H9 (cell line): ENCODE measurements around the gene IP6K3. TPM values are rescaled to one million over a fixed set of nuclear protein-coding genes. Genes with fewer than 3 reads are reported as not detected.

Experiments used
- DNase-seq: peaks from one replicate; pipeline ENCODE4 v3.0.0-alpha.2; 2017
- H2AFZ ChIP-seq: one replicate; pipeline ENCODE4 v1.6.1; 2013; ENCODE audit warnings: mild to moderate bottlenecking, low read length, control low read depth, moderate library complexity
- H2AK5ac ChIP-seq: 2 replicates; pipeline ENCODE4 v1.6.1; 2013; ENCODE audit warnings: low read length, control low read depth, mixed read lengths; ENCODE audit not compliant: insufficient read length
- H2BK120ac ChIP-seq: one replicate; pipeline ENCODE4 v1.6.1; 2013; ENCODE audit warnings: low read depth, mild to moderate bottlenecking, low read length, control low read depth, inconsistent platforms; ENCODE audit not compliant: poor library complexity, severe bottlenecking
- H2BK12ac ChIP-seq: 2 replicates; pipeline ENCODE4 v1.6.1; 2013; ENCODE audit warnings: low read length, control low read depth, mixed read lengths, low read depth; ENCODE audit not compliant: insufficient read length
- H2BK15ac ChIP-seq: 2 replicates; pipeline ENCODE4 v1.6.1; 2013; ENCODE audit warnings: low read depth, low read length, control low read depth
- H2BK20ac ChIP-seq: one replicate; pipeline ENCODE4 v1.6.1; 2013; ENCODE audit warnings: low read depth, mild to moderate bottlenecking, low read length, control low read depth, inconsistent platforms; ENCODE audit not compliant: poor library complexity, severe bottlenecking
- H2BK5ac ChIP-seq: 2 replicates; pipeline ENCODE4 v1.6.1; 2013; ENCODE audit warnings: low read length, control low read depth, mixed read lengths; ENCODE audit not compliant: insufficient read length
- H3K14ac ChIP-seq: 2 replicates; pipeline ENCODE4 v1.6.1; 2013; ENCODE audit warnings: low read length, control low read depth; ENCODE audit not compliant: insufficient read depth
- H3K18ac ChIP-seq: 2 replicates; pipeline ENCODE4 v1.6.1; 2013; ENCODE audit warnings: low read depth, mild to moderate bottlenecking, mixed read lengths, low read length, control low read depth; ENCODE audit not compliant: insufficient read length
- H3K23ac ChIP-seq: 2 replicates; pipeline ENCODE4 v1.6.1; 2013; ENCODE audit warnings: low read length, control low read depth, mixed read lengths, low read depth; ENCODE audit not compliant: insufficient read length
- H3K23me2 ChIP-seq: 2 replicates; pipeline ENCODE4 v1.6.1; 2013; ENCODE audit warnings: low read depth, mild to moderate bottlenecking, mixed read lengths, low read length, control low read depth; ENCODE audit not compliant: insufficient read length, poor library complexity, severe bottlenecking
- H3K27ac ChIP-seq: 2 replicates; pipeline ENCODE4 v1.5.1; 2013; ENCODE audit warnings: low read length, control low read depth, mixed read lengths, low read depth; ENCODE audit not compliant: insufficient read length
- H3K27me3 ChIP-seq: 2 replicates; pipeline ENCODE4 v1.6.1; 2013; ENCODE audit warnings: low read length, control low read depth, inconsistent platforms; ENCODE audit not compliant: insufficient read depth
- H3K4ac ChIP-seq: 2 replicates; pipeline ENCODE4 v1.6.1; 2013; ENCODE audit warnings: low read depth, mild to moderate bottlenecking, control low read depth, inconsistent platforms, low read length, moderate library complexity
- H3K4me1 ChIP-seq: 2 replicates; pipeline ENCODE4 v1.6.1; 2013; ENCODE audit warnings: low read length, control low read depth, inconsistent platforms; ENCODE audit not compliant: insufficient read depth
- H3K4me2 ChIP-seq: 2 replicates; pipeline ENCODE4 v1.6.1; 2013; ENCODE audit warnings: low read length, control low read depth, mixed read lengths; ENCODE audit not compliant: insufficient read length, insufficient read depth
- H3K56ac ChIP-seq: 2 replicates; pipeline ENCODE4 v1.6.1; 2013; ENCODE audit warnings: low read depth, mild to moderate bottlenecking, mixed read lengths, low read length, control low read depth; ENCODE audit not compliant: insufficient read length
- H3K79me1 ChIP-seq: 2 replicates; pipeline ENCODE4 v1.6.1; 2013; ENCODE audit warnings: low read depth, mild to moderate bottlenecking, moderate library complexity, low read length, control low read depth, inconsistent platforms; ENCODE audit not compliant: insufficient read depth, poor library complexity, severe bottlenecking
- H3K79me2 ChIP-seq: 2 replicates; pipeline ENCODE4 v1.6.1; 2013; ENCODE audit warnings: low read length, control low read depth, inconsistent platforms; ENCODE audit not compliant: insufficient read depth
- H3K9ac ChIP-seq: 2 replicates; pipeline ENCODE4 v1.6.1; 2013; ENCODE audit warnings: low read length, control low read depth, mixed read lengths; ENCODE audit not compliant: insufficient read length; ENCODE audit errors: extremely low read depth
- H3K9me3 ChIP-seq: one replicate; pipeline ENCODE4 v1.6.1; 2013; ENCODE audit warnings: low read depth, low read length, inconsistent platforms; ENCODE audit not compliant: control insufficient read depth
- H3T11ph ChIP-seq: one replicate; pipeline ENCODE4 v1.6.1; 2013; ENCODE audit warnings: mild to moderate bottlenecking, low read length, control low read depth, inconsistent platforms
- H4K20me1 ChIP-seq: one replicate; pipeline ENCODE4 v1.6.1; 2013; ENCODE audit not compliant: control insufficient read depth, insufficient read length, insufficient read depth
- H4K5ac ChIP-seq: 2 replicates; pipeline ENCODE4 v1.6.1; 2013; ENCODE audit warnings: low read depth, mild to moderate bottlenecking, mixed read lengths, low read length, control low read depth; ENCODE audit not compliant: insufficient read length
- H4K8ac ChIP-seq: replicated peaks from 2 replicates; pipeline ENCODE4 v1.6.1; 2013; ENCODE audit warnings: low read length, control low read depth, mixed read lengths, low read depth; ENCODE audit not compliant: insufficient read length
- H4K91ac ChIP-seq: 2 replicates; pipeline ENCODE4 v1.6.1; 2013; ENCODE audit warnings: low read depth, mild to moderate bottlenecking, moderate library complexity, mixed read lengths, low read length, control low read depth; ENCODE audit not compliant: insufficient read length
- H3K27ac Mint-ChIP-seq, 3 experiments: 2 replicates in 2 of 3; 3 replicates in 1 of 3; pipeline ENCODE4 v1.8.0; 2020 to 2021; ENCODE audit warnings: mixed read lengths in 3 of 3, mild to moderate bottlenecking in 1 of 3, moderate library complexity in 1 of 3
- H3K27me3 Mint-ChIP-seq: 2 replicates; pipeline ENCODE4 v1.8.0; 2021; ENCODE audit warnings: low read depth, mild to moderate bottlenecking, moderate library complexity, mixed read lengths
- H3K36me3 Mint-ChIP-seq, 3 experiments: 2 replicates in 2 of 3; 3 replicates in 1 of 3; pipeline ENCODE4 v1.8.0; 2020 to 2021; ENCODE audit warnings: low read depth in 3 of 3, mixed read lengths in 3 of 3; ENCODE audit not compliant: insufficient read depth in 1 of 3
- H3K4me1 Mint-ChIP-seq, 2 experiments: 2 replicates each; pipeline ENCODE4 v1.8.0; 2020; ENCODE audit warnings: mixed read lengths in 2 of 2
- H3K4me3 Mint-ChIP-seq, 2 experiments: 2 replicates in 1 of 2; 3 replicates in 1 of 2; pipeline ENCODE4 v1.8.0; 2020 to 2021; ENCODE audit warnings: mild to moderate bottlenecking in 2 of 2, mixed read lengths in 2 of 2, moderate library complexity in 1 of 2
- H3K9me3 Mint-ChIP-seq, 2 experiments: 2 replicates in 1 of 2; 3 replicates in 1 of 2; pipeline ENCODE4 v1.8.0; 2020; ENCODE audit warnings: mild to moderate bottlenecking in 2 of 2, mixed read lengths in 2 of 2, moderate library complexity in 1 of 2
- CTCF ChIP-seq: fragments of 200-600 bp; sonication (generic); conservative IDR thresholded peaks from 3 replicates; pipeline ENCODE4 v1.8.0; 2021; ENCODE audit warnings: antibody characterized with exemption, mild to moderate bottlenecking
- WGBS: extraction: QIAGEN DNeasy Blood & Tissue Kit; methylation state at CpG from one replicate; pipeline ENCODE4 v1.1.7; 2013; ENCODE audit warnings: missing lambda C conversion rate, low lambda C conversion rate, mixed read lengths; ENCODE audit not compliant: insufficient read length; ENCODE audit errors: extremely low coverage; 5-methylcytosine and 5-hydroxymethylcytosine counted together
- total RNA-seq: library from RNA; stranded (reverse); gene quantifications from 2 replicates; pipeline ENCODE4 v1.2.1, GENCODE V29; 2021

The IP6K3 gene
- total RNA-seq, 1 experiment from 2014 or later = 0.46 TPM

DNA sequence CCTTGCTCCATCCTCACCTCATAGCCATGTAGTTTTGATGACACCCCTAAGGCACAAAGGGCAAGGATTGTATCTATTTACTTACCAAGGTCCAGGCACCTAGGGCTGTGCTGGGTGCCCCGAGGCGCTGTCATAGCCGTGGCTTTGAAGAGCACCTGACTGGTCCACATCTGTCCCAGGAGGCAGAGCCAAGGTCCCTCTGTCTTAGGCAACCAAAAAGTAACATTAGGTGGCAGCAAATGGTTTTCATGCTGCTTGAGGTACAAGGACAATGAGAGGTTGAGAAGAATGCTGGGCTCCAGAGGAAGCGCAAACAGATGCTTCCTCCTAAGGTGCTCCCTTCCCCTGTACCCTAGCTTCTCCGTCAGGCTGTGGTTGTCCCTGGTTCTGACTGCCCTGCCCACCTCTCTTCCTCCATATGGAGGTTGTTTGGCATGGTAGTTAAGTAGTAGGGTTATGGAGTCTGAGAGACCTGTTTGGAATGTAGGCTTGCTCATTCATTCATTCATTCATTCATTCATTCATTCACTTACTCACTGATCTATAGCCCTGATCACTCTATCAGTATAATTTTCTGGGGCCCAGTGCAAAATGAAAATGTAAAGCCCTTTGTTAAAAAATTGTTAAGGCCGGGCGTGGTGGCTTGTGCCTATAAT, 32.2 kb downstream of the IP6K3 start:
- no peak overlapping the region for H3K4me3 Mint-ChIP-seq
- no peak overlapping the region for H2BK120ac ChIP-seq
- H3K36me3 Mint-ChIP-seq = peaks cover 11 to 13% (median 12%) of the 10 kb centered on the region in 3 experiments; a peak in 6 of 7 replicates
- H3K27me3 Mint-ChIP-seq = peaks cover 5% of the 10 kb centered on the region
- no CpG with 5 or more reads among the region's 7 CpGs for WGBS
- H2BK15ac ChIP-seq = no peak overlapping the region
- H3K4me1 ChIP-seq = peaks cover 10% of the 10 kb centered on the region; the same call in 1 of the 2 replicates
- no peak overlapping the region for H3K18ac ChIP-seq
- H4K91ac ChIP-seq = no peak overlapping the region
- H3K4ac ChIP-seq = no peak overlapping the region
- no peak overlapping the region for H2AFZ ChIP-seq
- H3K4me2 ChIP-seq = no peak overlapping the region
- no peak overlapping the region for H2BK5ac ChIP-seq
- no peak overlapping the region for H2BK12ac ChIP-seq
- H3K9me3 ChIP-seq = no peaks in the 10 kb centered on the region
- H3K23me2 ChIP-seq = peaks cover 5% of the 10 kb centered on the region
- no peak overlapping the region for H3K14ac ChIP-seq
- no peak overlapping the region for H3K56ac ChIP-seq
- H2AK5ac ChIP-seq = no peak overlapping the region
- H3K23ac ChIP-seq = no peak overlapping the region
- peaks cover 19 to 32% of the 10 kb centered on the region in 2 experiments for H3K4me1 Mint-ChIP-seq
- peaks cover 7% of the 10 kb centered on the region for H3K79me1 ChIP-seq
- TF ChIP-seq CTCF = no peak
- H4K8ac ChIP-seq = no peak overlapping the region
- no peaks in the 10 kb centered on the region for H3K9me3 Mint-ChIP-seq
- no peak overlapping the region for H3K27ac ChIP-seq
- DNase-seq = no peak
- H2BK20ac ChIP-seq = no peak overlapping the region
- H4K5ac ChIP-seq = no peak overlapping the region
- H3T11ph ChIP-seq = no peak overlapping the region
- H3K79me2 ChIP-seq = peaks cover 2% of the 10 kb centered on the region; the same call in 1 of the 2 replicates
- H4K20me1 ChIP-seq = no peaks in the 10 kb centered on the region
- no peaks in the 10 kb centered on the region for H3K27me3 ChIP-seq
- no peak overlapping the region for H3K9ac ChIP-seq
- H3K27ac Mint-ChIP-seq = no peak overlapping the region
